Left kidney (tissue), 8 donors: ENCODE results near the gene FZR1. TPM values are rescaled to one million over a fixed set of nuclear protein-coding genes. Genes with fewer than 3 reads are reported as not detected.

Experiments
- DNase-seq: peaks from one replicate; pipeline ENCODE4 v3.0.0-alpha.2; 2013
- long read RNA-seq, 8 donors: transcript quantifications; one replicate each; lab custom pipeline, GENCODE V29; 2026
- polyA plus RNA-seq: library from polyadenylated mRNA; unstranded; fragments of 120-200 nt; gene quantifications from one replicate; pipeline ENCODE4 v1.2.1, GENCODE V29; 2013; ENCODE audit not compliant: insufficient read length

FZR1 gene
- 46.7 TPM for polyA plus RNA-seq
- long read RNA-seq, donor 1, full-length matches to known transcripts = 12 of 22 reads
- long read RNA-seq, donor 1, partial matches to known transcripts = 10 of 22 reads
- long read RNA-seq, donor 1, other reads (novel, unspliced or antisense) = 0 of 22 reads
- long read RNA-seq, donor 2, full-length matches to known transcripts = 8 of 21 reads
- long read RNA-seq, donor 2, partial matches to known transcripts = 0 of 21 reads
- long read RNA-seq, donor 2, other reads (novel, unspliced or antisense) = 13 of 21 reads
- long read RNA-seq, donor 3, full-length matches to known transcripts = 6 of 6 reads
- long read RNA-seq, donor 3, partial matches to known transcripts = 0 of 6 reads
- long read RNA-seq, donor 3, other reads (novel, unspliced or antisense) = 0 of 6 reads
- long read RNA-seq, donor 4 = 0 reads
- long read RNA-seq, donor 5, full-length matches to known transcripts = 11 of 11 reads
- long read RNA-seq, donor 5, partial matches to known transcripts = 0 of 11 reads
- long read RNA-seq, donor 5, other reads (novel, unspliced or antisense) = 0 of 11 reads
- long read RNA-seq, donor 6, full-length matches to known transcripts = 9 of 23 reads
- long read RNA-seq, donor 6, partial matches to known transcripts = 14 of 23 reads
- long read RNA-seq, donor 6, other reads (novel, unspliced or antisense) = 0 of 23 reads
- long read RNA-seq, donor 7, full-length matches to known transcripts = 11 of 11 reads
- long read RNA-seq, donor 7, partial matches to known transcripts = 0 of 11 reads
- long read RNA-seq, donor 7, other reads (novel, unspliced or antisense) = 0 of 11 reads
- long read RNA-seq, donor 8, full-length matches to known transcripts = 5 of 5 reads
- long read RNA-seq, donor 8, partial matches to known transcripts = 0 of 5 reads
- long read RNA-seq, donor 8, other reads (novel, unspliced or antisense) = 0 of 5 reads

DNA sequence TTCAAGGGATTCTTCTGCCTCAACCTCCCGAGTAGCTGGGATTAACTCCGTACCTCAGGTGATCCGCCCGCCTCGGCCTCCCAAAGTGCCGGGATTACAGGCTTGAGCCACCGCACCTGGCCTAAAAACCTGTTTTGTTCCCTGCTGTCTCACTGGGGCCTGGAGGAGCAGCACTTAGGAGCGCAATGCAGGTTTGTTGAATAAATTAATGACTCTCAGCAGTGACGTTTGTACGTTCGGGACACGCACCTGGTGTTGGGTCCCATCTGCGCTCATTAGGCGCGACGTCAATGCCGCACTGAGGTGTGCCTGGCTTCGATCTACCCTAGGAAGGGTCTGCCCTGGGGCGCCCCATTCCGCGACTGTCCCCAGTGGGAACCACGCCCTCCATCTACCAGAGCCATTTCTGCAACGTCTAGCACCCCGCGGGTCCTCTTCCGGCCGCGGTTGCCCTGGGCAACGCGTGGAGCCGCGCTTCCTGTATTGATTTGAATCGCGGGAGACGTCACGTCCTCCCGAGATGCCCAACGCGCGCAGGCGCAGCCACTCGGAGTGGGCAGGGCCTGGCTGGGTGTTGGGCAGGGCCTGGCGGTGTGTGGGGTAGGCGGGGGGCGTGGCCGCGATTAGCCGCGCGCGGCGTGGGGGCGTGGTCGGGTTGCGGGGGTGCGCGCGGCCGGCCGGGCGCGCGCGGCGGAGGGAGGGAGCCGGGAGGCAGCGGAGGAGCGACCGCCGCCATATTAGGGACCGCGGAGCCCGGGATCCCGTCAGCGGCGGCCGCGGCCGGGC is at the start of gene FZR1:
Gene FZR1 (plus strand): TSS at position 714 of the 786 bp plus-strand sequence. CDS start 16,679 bp downstream, outside the sequence.
- peak; percentile 98 for DNase-seq

DNA sequence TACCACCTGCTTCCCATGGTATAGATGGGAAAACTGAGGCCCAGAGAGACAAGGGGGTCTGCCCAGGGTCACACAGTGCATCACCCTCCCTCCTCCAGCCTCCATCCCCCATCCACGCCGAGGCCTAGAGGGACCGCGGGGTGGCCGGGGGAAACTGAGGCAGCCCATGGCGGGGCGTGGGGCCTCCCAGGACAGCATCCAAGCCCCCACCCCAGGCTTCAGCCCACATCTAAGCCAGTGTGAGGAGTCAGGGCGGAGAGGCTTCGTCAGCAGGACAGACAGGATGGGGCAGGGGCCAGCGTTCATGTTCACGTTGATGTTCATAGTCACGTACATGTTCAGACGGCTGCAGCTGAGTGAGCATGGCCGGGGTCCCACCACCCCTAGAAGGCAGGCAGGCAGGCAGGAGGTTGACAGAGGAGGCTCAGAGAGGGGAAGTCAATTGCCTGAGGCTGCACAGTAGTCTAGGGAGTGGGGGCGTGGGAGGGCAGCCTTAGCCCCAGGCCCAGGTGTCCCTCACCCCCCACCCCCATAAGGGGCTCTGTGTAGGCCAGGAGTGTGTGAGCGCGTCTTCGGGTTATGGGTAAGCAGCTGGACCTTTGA is 49.1 kb upstream of the FZR1 start:
- DNase-seq = no peak

DNA sequence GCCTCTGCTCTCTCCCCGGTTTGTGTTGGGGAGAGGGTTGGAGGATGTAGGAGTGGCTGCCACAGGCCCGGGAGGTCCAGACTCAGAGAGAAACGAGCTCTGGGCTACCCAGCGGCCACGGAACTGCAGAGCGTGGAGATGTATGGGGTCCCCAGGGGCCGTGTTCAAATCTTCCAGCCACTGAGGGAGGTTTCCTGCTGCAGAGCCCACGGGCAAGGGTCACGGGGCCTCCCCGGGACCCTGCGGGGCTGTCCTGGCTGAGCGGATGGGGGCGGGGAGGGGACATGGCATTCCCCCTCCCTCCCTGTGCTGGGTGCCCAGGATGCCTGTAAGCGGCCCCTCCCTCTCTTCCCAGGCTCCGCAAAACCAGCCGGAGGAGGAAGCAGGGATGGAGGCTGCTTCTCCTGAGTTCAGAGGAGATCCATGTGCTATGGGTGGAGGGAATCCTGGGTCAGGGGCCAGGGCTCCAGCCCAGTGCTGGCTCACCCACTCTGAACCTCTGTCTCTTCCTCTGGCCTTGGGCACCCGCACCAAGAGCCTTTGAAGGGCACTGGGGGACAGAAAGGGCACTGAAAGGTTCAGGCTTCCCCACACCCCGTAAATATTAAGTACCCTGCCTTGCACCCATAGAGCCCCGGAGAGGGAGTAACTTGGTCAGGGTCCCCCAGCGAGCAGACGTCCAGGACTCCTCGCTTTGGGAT is 48.4 kb upstream of the FZR1 start:
- DNase-seq = no peak

DNA sequence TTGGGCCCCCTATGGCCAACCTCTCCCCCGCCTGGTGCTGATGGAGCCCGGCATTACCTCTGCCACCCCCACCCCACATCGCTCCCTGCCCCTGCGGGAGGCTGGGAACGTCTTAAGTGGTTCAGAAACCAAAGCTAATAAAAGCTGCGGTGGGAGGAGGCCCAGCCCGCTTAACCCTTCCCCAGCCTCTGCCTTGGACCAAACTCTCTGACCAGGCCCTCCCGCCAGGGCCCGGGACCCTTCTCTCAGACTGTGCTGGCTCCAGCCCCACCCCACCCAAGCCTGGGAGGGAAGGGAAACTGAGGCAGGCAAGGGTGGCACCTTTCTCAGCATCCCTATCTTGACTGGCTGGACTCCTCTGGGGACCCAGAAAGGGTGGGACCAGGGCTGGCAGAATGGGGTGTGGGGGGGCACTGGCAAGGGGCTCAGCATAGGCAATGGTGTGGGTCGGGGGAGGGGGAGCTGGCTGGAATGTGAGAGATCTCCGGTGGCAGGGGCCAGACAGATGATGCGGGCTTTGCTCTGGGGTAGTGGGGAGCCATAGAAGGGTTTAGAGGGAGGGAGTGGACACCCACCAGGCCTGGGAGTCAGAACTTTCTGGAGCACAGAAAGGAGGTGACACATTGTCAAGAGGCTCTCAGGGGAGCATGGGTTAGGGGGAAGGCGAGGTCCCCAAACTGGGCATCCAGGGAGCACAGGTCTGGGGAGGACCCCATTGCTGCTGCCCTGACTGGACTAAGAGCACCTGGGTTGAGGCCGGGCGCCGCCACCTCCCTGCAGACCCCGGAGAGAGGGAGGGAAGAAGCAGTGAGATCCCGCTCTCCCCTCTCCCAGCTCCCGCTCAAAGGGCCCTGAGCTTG is 47.7 kb upstream of the FZR1 start:
- no peak for DNase-seq

DNA sequence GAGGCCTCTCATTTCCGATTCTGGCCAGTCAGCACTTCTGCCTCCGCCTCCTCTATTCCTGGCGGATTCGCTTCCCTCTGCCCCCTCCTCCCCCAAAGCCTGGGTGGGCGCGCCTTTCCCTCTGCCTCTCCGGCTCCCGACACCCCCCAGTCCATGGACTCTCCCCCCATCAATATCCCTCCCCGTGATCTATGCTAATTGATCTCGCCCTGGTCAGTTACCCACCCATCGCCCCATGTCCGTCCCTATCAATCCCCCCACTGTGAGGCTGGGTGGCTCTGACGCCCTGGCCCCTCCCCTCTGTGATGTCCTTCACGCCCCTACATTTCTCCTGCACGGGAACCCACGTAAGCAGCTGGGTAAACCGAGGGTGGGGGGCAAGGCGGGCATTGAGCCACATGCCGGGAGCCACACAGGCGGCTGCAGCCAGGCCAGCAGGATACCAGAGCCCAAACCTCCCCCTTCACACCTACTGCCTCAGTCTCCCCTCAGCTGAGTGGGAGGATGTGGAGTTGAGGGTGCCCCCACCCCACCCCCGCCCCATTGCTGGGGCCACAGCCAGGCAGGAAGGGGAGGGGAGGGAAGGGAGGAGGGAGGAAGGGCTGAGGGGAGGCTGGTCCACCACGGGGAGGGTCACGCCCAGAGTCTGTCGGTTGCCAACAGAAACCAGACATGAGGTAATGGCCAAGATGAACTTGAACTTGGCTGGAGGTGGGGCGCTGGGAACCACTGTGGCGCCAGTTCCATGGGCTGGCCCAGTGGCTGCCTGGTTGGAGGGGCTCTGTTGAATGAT is 46.8 kb upstream of the FZR1 start:
- peak; percentile 86 for DNase-seq

DNA sequence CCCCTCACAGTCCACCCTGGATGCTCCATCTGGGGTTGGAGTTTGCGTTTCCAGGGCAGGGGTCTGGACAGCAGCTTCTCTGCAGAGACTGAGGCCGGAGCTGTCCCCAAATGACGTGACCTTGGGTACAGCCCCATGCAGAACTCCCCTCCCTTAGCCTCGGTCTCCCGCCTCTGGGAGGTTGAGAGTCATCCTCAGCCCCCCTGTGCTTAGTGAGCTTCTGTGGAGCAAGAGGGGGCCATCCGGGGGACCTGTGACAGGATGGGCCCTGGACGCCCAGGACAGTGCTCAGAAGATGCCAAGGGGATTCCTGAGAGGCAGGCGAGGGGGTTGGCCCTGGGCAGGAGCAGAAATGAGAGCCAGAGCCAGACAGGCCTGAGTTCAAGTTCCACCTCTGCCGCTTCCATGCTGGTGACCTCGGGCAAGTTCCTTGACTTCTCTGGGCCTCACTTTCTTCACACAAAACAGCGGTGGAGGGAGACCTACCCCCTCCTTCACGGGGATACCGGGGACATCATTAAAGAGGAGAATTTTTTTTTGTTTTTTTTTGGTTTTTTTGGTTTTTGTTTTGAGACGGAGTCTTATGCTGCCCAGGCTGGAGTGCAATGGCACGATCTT is 46.0 kb upstream of the FZR1 start:
- no peak for DNase-seq

DNA sequence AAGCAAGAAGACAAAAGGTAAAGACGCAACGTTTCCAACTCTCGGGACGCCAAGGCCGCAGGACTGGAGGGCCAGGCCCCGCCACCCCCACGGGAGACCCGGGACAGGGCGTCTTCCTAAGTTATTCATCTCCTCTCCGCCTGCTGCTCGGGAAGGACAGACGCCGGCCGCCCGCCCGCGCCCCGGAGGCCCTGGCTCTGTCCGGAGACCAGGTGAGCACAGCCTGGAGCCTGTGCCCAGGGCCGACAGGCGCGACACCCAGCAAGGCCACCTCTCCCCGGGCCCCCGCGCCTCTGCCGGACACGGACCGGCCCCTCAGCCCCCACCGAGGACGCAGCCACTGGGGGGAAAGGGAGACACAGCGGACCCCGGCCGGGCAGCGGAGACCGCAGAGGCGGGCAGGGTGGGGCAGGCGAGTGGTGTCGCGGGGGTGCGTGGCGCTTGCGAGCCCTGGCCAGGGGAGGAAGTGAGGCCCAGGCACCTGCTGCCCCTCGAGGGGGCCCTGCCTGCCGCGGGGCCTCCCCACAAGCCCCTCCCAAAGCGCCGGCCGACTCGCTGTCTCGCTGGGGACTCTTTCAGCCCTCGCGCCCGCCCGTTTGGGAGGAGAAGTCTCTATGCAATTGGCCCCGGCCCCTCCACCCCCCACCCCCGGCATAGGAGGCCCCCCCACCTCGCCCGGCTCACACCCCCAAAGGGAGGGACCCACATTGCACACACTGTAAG is 43.0 kb upstream of the FZR1 start:
- DNase-seq = no peak

DNA sequence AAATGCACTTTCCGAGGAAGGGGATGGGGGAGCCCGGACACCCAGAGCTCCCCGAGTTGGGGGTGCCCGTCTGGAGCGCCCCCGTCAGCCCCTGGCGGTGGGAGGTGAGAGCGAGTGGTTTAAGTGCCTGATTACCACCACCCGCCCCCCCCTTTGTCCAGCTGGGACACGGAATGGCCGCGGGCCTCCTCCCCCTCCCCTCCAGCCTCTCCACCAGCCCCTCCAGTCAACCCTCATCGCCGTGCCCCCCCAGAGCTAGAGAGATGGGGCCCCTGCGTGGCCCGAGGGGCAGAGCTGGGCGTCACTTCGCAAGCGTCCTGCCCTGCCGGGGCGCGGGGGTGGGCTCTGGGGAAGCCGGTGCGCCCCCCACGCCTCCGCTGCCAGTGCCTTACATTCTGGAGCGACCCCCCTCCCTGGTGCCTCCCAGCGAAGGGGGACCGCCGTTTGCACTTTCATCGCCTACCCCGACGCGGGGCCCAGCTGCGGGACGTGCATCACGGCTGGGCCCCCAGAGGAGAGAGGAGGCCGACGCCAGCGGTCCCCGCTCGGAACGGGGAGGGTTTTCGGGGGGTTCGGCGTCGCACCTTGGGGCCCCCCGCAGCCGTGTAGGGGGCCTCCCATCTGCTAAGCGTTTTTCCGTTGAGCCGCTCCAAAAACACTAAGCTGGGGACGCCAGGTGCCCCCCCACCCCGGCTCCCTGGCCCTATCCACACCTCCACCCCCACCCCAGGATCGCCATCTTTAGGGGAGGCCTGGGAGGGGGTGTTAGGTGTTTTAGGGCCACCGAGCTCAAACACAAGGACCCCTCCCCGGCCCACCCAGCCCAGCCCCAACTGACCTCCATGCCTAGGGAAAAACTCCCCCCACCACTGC is 42.2 kb upstream of the FZR1 start:
- no peak for DNase-seq

DNA sequence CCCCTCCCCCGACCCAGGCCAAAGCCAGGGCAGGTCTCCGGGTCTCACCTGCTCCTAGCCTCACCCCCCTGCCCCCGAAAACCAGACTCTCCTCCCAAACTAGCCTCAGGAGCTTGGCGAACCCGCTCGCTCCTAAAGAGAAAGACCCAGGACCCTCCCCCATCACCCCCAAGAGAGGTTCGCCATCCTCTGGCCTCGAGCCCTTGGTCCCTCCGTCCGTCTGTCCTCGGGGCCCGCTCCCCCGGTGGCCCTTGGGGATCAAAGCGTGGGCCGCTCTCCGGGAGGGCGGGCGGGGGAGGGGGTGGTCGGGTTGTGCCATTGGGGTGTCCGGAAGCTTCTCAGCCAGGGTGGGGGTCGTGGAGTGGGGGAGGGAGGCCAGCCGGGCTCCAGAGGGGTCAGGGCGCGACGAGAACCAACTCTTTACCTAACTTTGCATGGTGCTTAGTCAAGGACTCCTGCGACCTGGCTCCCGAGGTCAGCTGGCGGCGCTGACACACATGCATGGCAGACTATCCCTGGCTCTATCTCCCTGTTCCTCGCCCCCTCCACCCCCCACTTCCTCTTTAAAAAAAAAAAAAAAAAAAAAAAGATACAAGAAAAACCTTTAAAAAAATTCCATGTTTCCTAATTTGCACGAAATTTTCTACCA is 41.4 kb upstream of the FZR1 start:
- no peak for DNase-seq

DNA sequence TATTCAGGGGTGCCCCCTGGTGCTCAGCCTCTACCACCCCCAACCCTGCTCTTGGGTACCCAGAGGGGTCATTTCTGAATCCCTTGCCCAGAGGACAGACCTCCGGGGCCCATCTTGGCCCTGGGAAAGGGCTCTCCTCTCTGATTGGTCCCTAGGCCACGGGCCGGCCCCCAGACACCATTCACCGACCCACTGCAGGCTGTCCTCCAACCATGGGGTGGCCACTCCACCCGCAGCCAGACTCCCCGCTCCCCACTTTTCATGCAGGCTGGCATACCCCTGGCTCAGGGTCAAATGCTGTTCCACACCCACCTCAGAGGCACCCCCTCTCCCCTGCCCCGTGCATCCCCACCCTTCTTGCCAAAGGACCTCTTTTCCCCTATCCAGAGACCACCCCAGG is 40.6 kb upstream of the FZR1 start:
- DNase-seq = no peak

DNA sequence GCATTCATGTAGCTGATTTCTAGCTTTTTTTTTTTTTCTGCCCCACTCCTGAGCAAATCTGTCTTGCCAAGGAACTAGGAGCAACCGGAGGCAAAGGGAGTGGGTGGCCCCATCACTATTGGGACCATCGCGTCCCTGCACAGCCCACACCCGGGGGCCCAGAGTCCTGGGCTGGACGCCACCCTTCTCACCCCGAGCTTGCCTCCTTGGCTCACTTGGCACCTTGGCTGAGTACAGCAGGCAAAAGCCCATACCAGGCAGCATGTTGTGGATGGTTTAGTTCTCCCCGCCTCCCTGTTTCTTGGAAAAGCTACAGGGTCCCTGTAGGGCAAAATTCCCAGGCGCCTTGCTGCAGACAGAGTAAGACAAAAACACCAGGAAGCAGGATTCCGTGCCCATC is 39.5 kb upstream of the FZR1 start:
- no peak for DNase-seq

DNA sequence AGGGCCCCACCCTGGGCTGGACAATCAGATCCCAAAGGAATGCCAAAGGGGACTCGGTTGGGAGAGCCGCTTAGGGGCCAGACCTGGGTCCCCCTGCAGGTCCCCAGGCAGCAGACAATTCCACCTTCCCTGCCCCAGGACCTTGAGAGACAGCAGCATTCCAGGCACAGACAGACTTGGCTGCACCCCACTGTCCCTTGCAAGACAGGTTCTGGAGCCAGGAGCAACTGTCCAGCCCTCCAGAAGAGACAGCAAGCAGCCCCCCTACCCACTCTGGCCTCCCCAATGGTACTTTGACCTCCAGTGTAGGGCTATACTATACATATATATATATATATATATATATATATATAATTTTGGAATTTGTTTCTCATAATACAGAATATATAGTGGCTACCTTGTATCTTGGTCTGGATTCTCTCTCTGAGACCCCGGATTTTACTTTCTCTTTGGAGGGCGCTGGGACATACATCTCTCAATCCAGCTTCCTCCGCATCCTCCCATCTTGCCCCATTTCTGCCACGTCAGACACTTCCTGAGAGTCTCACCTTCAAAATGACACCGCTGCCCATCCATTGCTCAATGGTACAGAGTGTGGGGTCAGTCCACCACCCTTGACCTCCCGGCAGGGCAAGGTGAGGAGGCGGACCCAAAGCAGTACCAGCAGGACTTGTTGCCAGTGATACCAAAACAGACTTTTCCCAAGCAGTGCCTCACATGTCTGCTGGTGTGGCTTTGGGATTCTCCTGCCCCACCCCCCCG is 38.5 kb upstream of the FZR1 start:
- no peak for DNase-seq

DNA sequence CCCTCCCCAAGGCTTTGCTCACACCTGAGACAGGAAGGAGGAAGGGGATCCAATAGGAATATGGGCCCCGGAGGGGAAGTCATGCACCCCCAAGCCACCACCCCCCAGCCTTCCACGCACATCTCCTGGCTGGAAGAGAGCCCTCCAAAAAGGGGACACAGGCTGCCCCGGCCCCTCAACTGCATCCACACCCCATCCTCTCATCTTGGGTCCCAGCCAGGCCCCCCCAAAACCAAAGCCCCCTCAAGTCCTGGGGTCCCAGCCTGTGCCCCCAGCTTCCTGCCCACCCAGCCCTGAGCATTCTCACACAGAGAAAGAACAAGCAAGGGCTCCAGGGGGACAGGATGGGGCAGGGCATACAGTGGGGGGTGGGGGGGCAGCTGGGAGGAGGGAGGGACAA is 37.9 kb upstream of the FZR1 start:
- DNase-seq = no peak

DNA sequence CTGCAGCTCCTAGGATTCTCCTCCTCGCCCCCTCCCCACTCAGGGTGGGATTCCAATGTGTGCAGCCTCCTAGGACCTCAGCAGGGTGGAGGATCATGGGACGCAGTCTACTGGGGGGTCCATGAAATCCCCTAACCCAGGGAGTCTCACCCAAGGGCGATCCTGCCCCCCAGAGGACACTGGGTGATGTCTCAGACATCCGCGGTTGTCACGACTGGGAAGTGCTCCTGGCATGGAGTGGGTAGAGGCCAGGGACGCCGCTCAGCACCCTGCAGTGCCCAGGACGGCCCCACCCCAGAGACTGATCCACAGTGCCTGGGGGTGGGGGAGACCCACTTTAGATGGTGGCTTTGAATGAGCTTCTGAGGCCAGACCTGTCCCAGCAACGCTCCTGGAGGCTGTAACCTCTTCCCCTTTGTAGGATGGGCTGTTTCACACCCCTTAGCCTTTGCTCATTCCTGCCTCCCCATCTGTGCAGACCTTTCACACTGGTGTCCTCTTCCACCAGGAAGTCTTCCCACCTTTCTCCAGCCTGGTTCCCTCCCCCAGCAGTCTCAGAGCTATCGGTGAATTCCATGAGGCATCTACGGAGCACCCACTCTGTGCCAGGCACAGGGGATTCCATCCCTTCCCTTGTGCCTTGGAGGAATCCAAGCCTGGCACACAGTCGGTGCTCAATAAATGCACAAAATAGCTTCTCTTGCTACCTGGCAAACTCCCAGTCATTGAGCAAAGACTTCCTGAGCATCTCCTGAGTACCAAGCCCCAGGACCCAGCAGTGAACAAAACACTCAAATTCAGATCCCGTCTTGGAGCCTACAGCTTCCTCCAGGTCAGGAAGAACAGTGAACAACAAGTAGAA is 36.2 kb upstream of the FZR1 start:
- DNase-seq = no peak
